NOMO-1 treated with dmso at 0.1 percent for 144 hours (cell line): Measurements from ENCODE around the gene ELK4.

ENCODE experiments used
- DNase-seq: peaks from one replicate; lab custom pipeline; 2025; ENCODE audit not compliant: unreplicated experiment; lab: John Stamatoyannopoulos, UW

The ELK4 gene

GRCh38 chr1:205598841-205599668, 32.8 kb downstream of the ELK4 start:
- DNase-seq = no peak

DNA sequence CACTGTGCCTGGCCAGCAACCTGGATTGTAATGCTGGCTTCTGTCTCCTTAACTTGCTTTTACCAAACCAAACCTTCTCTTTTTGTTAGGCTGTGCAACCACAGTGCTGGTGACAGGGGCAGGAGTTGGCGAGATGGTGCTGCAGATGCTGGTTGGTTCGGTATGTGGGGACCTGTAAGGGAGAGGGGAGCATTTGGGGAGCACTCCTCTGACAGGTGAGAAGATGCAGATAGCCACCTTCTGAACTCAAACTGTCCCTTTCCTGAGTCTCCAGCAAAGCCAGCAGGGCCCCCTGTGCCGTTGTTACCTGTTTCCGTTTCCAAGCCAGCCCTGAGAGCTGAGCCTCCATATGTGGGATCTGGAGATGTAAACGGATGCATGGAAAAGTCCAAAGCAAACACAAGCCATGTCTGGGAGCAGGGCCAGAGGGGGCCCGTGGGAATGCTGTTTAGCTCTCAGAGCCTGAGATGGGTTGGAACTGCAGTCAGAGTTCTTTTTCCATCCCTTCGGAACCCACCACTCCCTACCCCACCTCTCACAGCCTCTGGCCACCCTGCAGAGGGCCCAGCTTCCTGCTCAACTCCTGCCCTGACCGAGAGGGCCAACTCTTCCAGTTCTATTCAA, 34.0 kb downstream of the ELK4 start:
- DNase-seq = no peak

- DNase-seq = no peak
Observed at GRCh38 chr1:205596876-205597275, 34.9 kb downstream of the ELK4 start.

GRCh38 chr1:205595861-205596260, 36.0 kb downstream of the ELK4 start:
- no peak for DNase-seq

GRCh38 chr1:205595435-205595834, 36.4 kb downstream of the ELK4 start:
- DNase-seq = no peak

- DNase-seq = no peak
Observed at GRCh38 chr1:205594846-205595245, 37.0 kb downstream of the ELK4 start.

DNA sequence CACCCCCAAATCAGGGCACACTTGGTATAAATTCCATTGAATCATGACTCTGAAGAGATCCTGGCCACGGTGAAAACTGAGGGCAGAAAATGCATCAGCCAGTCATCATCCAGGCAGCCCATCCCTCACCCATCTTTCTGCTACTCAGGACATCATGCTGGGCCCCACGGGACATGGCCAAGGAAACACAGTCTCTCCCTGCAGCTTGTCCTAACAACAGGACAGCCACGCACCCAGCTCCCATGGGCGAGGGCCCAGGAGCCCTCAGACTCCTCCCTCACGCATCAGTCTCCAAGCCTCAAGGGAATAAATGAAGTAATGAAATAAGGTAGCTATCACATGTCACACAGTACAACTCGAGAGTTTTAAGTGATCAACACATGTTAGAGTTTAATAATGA, 37.8 kb downstream of the ELK4 start:
- no peak for DNase-seq

GRCh38 chr1:205593532-205593931, 38.3 kb downstream of the ELK4 start:
- no peak for DNase-seq

GRCh38 chr1:205592443-205593003, 39.3 kb downstream of the ELK4 start:
- DNase-seq = no peak

- peak; percentile 89 for DNase-seq
Observed at GRCh38 chr1:205591522-205592351, 40.1 kb downstream of the ELK4 start.

DNA sequence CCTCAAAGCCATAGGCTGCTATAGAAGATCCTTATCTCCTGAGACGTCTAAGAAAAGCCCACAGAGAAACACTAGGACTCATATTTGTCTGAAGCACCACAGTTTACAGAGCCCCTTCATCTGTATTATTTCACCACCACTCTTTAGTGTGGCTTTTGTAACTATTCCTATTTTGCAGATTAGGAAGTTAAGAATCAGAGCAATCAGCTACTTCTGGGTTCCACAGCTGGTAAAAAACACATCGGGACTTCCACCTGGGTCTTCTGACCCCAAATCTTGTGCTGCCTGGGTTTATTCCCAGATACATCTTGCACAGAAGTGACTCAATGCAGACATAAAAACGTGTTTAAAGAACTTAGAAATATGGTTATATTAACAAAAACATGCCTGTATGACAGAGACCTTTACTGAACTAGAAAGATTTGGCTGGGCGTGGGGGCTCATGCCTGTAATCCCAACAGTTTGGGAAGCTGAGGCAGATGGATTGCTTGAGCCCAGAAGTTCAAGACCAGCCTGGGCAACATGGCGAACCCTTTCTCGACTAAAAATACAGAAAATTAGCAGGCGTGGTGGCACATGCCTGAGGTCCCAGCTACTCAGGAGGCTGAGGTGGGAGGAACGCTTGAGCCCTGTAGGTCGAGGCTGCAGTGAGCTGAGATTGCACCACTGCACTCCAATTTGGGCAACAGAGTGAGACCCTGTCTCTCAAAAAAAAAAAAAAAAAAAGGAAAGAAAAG, 40.9 kb downstream of the ELK4 start:
- DNase-seq = no peak

GRCh38 chr1:205590457-205590768, 41.4 kb downstream of the ELK4 start:
- DNase-seq = no peak

- no peak for DNase-seq
Observed at GRCh38 chr1:205589618-205590456, 42.0 kb downstream of the ELK4 start.

GRCh38 chr1:205589046-205589445, 42.8 kb downstream of the ELK4 start:
- no peak for DNase-seq

DNA sequence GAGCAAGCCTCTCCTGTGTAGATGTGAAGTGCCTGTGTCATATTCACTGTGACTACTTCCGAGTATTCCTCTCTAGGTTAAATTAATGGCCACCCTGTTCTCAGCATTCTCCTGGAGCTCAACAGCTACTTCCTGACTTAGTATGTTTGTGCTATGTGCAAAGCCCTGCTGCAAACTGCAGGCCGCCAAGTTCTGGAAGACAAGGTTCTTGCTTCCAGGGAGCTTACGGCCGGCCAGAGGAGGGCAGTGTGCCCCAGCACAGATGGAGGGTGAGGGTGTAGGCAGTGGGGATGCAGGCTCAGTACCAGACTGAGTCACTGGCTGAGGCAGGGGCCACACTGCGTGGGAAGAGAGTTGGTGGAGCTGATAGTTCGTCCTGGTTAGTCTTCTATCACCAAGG, 43.2 kb downstream of the ELK4 start:
- no peak for DNase-seq

- no peak for DNase-seq
Observed at GRCh38 chr1:205587581-205587980, 44.2 kb downstream of the ELK4 start.

DNA sequence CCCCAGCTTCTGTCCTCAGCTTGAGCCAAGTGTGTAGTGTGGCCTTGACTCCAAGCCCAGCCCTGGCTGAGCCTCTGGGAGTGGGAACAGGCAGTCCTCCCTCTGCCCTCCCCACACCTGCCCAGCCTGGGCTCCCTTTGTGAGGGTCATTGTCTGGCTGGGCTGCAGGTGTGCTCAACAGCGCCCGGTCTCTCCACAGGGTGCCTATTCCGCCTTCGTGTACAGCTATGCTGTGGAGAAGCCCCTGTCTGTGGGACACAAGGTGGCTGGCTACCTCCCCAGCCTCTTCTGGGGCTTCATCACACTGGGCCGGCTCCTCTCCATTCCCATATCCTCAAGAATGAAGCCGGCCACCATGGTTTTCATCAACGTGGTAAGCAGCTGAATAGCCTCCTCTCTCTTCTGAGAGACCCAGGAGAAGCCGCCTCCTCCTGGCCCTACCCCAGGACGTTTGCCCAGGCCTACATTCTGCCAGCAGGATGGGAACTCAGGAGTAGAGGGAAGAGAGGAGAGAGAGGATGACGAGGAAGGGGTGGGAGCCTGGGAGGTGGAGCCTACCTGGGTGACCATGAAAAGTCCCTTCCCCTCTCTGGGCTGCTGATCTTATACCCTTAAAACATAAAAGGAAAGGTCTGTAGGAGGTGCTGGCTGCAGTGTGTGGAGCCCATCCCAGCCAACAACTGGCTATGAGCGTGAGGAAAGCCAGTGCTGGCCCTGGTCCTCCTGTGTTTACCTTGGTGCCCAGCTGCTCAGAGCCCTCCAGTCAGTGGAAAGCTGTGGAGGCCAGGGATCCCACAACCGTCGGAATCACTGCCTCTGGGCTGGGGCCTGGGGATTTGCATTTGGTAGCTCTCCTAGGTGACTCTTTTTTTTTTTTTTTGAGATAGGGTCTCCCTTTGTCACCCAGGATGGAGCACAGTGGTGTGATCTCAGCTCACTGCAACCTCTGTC, 45.7 kb downstream of the ELK4 start:
- DNase-seq = no peak

- DNase-seq = no peak
Observed at GRCh38 chr1:205585169-205585834, 46.5 kb downstream of the ELK4 start.
